D341Med (cell line): ENCODE data around the gene CYP2S1.

Experiments
- DNase-seq: peaks from one replicate; pipeline ENCODE4 v3.0.0; 2012; ENCODE audit warnings: low spot score

The CYP2S1 gene

DNA sequence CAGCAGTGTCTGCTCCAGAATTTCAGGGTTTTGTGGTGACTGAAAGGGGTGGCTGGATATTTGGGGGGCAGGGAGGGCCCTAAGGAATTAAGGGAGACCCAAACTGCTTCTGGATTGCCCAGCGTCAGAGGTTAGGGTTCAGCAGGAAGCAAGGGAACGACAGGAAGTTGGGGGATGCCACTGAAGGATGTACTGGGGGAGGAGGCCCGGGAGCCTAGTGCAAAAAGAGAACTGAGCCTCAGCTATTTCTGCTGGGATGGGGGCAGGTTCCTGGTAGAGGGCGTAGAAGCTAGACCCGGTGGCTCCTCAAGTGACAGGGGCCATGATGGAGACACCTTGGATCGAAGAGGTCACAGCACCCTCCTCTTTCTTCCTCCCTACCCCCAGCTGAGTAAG is 1.1 kb downstream of the CYP2S1 start:
- peak; percentile 12 for DNase-seq

DNA sequence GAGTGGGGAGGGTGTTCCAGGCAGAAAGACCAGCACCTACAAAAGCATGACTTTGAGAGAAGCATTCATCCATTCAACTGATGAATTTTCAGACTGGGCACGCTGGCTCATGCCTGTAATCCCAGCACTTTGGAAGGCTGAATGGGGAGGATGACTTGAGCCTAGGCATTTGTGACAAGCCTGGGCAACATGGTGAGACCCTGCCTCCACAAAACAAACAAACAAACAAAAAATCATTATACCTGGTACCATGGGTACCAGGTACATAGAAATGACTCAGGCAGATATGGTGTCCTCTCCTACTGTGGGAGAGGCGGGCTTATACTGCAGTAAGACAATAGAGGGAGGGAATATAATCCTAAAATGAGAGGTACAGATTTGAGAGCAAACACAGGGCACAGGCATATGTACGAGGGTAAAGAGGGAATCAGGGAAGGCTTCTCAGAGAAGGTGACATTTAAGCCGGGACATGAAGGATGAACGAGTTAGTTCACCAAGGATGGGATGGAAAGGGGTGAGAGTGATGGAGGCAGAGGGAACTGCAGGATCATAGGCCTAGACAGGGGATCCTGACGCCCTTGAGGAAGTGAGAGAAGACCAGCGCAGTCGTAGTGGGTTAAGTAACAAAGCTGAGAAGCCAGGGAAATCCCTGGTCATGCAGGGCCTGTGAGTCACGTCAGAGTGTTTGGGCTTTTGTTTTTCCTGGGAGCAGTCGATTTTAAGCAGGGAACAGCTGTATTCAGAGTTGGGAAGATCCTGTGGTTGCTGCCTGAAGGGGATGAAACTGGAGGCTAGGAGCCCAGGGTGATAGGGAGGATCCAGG is 2.9 kb downstream of the CYP2S1 start:
- DNase-seq = peak; percentile 17

DNA sequence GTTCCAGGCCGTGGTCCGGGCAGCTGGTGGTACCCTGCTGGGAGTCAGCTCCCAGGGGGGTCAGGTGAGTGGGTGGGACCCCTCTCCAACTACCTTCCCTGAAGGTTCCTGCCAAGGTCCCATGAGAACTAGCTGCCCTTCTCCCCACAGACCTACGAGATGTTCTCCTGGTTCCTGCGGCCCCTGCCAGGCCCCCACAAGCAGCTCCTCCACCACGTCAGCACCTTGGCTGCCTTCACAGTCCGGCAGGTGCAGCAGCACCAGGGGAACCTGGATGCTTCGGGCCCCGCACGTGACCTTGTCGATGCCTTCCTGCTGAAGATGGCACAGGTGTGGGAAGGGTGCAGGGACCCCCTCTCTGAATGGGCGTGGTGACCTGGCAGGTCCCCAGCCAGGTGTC is 5.5 kb downstream of the CYP2S1 start:
- peak; percentile 21 for DNase-seq

DNA sequence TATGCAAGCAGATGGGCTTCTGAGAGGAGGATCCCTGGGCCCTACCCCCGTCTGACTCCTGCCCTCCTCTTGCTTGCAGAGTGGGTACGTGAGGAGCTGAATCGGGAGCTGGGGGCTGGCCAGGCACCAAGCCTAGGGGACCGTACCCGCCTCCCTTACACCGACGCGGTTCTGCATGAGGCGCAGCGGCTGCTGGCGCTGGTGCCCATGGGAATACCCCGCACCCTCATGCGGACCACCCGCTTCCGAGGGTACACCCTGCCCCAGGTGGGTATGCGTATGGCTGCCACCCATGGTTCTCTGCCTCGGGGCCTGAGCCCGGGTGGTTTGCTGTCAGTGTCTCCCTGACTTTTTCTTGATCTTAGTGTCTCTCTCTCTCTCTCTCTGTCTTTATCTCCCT is 10.4 kb downstream of the CYP2S1 start:
- peak; percentile 31 for DNase-seq

DNA sequence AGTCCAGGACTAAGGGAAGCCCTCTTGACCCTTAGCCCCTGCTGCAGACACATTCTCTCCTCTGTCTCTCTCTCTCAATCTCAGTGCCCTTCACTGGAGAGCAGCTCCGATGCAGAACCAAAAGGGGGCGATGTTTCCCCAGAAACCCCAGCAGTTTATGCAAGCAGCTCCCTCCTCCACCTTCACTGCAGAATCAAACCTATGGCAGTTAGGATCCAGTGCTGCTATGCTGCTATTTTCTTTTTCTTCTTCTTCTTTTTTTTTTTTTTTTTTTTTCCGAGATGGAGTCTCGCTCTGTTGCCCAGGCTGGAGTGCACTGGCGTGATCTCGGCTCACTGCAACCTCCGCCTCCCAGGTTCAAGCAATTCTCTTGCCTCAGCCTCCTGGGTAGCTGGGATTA is 11.3 kb downstream of the CYP2S1 start:
- peak; percentile 81 for DNase-seq

DNA sequence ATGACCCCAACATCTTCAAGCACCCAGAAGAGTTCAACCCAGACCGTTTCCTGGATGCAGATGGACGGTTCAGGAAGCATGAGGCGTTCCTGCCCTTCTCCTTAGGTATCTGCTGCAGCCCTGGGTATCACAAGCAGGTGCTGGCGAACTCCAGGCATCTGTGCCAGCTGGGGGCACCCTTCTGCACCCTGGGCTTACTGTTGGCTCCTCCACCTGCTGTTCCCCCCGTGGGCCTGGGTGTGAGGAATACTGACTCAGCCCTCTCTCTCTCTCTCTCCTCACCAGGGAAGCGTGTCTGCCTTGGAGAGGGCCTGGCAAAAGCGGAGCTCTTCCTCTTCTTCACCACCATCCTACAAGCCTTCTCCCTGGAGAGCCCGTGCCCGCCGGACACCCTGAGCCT is 13.0 kb downstream of the CYP2S1 start:
- DNase-seq = peak; percentile 40

DNA sequence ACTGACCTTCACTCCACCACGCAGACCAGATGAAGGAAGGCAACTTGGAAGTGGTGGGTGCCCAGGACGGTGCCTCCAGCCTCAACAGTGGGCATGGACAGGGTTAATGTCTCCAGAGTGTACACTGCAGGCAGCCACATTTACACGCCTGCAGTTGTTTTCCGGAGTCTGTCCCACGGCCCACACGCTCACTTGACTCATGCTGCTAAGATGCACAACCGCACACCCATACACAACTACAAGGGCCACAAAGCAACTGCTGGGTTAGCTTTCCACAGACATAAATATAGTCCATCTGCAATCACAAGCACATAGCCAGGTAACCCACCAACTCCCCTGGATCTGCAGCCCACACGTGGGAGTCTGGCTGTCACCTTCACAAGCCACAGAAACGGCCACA is 13.4 kb downstream of the CYP2S1 start:
- DNase-seq = peak; percentile 4

DNA sequence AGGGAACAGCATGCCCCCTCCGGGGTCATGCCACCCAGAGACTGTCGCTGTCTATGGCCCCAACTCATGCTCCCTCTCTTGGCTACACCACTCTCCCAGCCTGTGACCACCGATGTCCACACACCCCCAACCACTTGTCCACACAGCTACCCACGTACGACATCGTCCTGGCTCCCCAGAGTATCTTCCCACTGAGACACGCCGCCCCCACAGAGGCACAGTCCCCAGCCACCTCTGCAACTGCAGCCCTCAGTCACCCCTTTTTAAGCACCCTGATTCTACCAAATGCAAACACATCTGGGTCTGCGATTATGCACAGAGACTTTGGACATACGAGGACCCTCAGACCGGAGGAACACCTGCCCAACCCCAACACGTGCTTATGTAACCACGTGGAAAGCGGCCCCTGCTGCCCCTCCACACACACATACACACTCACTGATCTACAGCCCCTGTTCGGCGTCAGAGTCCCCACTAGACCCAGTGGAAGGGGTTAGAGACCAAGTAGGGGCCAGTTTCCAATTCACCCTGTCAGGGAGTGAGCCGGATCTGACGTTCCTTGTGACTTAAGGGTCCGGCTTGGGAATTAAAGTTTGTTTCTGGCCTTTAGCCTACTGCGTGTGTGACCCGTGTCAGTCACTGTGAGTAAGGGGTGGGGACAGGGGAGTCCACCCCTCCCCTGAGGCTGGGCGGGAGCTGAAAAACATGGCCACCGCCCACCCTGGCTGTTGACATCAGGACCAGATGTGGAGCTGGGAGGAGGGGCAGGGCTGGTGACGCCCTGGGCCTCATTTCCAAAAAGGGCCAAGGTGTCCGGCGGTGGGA is 14.1 kb downstream of the CYP2S1 start:
- DNase-seq = peak; percentile 18

DNA sequence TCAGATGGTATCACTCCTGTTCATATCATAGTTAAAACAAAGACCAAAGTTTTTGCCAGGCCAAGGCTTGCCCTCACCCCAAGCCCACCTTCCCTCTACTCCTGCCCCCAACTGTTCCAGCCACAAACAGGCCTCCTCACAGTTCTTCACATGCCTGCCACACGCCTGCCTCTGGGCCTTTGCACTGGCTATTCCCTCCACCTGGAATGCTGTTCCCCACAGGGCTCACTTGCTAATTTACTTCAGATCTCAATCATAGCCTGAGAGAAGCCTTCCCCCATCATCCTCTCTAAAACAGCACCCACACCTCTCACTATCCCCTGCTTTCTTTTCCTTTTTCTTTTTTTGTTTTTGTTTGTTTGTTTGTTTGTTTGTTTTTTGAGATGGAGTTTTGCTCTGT is 21.1 kb downstream of the CYP2S1 start:
- DNase-seq = no peak

DNA sequence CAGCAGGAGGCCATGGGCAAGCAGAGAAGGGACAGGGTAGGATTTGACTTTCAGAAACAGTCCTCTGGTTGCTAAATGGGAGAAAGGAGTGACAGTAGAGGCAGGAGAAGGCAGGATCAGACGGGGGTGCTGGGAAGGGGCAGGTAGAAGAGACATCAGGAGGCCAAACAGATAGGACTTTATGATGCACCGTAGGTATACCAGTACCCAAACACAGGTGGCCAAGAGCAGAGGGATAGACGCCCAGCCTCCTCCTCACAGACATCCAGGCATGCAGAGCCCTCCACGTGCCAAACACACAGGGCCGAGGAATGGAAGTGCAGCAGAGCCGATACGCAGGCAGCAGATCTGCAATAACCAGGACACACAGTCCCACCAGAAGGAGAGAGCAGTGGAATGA is 24.7 kb downstream of the CYP2S1 start:
- DNase-seq = peak; percentile 30

DNA sequence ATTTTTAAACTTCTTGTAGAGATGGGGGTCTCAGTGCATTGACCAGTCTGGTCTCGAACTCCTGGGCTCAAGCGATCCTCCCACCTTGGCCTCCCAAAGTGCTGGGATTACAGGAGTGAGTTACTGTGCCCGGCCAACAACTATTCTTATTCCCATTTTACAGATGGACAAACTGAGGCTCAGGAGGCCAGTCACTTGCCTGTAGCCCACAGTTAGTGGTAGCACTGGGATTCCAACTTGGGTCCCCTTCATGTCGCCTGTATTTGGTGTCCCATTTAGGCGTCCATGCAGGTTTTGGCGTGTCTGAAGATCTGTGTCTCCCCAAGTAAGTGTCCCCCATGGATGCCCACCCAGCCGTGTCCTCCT is 25.2 kb downstream of the CYP2S1 start:
- no peak for DNase-seq

DNA sequence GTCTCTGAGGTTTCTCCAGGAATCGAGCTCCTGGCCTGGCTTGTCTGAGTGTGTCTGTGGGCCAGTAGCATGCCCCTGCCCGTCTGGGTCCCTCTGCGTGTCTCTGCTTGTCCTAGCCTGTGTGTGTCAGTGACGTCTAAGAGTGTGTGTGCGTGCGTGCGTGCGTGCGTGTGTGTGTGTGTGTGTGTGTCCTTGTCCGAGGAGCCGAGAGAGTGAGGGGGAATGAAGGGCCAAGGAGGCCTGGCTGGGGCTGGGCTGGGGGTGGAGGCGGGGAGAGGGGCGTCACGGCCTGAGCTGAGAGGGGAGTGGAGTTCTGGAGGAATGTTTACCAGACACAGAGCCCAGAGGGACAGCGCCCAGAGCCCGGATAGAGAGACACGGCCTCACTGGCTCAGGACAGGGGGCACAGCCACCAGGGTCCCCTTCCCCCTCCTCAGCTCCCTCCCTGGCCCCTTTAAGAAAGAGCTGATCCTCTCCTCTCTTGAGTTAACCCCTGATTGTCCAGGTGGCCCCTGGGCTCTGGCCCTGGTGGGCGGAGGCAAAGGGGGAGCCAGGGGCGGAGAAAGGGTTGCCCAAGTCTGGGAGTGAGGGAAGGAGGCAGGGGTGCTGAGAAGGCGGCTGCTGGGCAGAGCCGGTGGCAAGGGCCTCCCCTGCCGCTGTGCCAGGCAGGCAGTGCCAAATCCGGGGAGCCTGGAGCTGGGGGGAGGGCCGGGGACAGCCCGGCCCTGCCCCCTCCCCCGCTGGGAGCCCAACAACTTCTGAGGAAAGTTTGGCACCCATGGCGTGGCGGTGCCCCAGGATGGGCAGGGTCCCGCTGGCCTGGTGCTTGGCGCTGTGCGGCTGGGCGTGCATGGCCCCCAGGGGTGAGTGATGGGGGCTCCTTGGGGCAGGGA is 25.8 kb downstream of the CYP2S1 start, which contains the start of gene AXL:
Gene AXL (plus strand): TSS at position 609 of the 893 bp plus-strand sequence. CDS start 170 bp downstream, at position 779.
- peak; percentile 46 for DNase-seq

DNA sequence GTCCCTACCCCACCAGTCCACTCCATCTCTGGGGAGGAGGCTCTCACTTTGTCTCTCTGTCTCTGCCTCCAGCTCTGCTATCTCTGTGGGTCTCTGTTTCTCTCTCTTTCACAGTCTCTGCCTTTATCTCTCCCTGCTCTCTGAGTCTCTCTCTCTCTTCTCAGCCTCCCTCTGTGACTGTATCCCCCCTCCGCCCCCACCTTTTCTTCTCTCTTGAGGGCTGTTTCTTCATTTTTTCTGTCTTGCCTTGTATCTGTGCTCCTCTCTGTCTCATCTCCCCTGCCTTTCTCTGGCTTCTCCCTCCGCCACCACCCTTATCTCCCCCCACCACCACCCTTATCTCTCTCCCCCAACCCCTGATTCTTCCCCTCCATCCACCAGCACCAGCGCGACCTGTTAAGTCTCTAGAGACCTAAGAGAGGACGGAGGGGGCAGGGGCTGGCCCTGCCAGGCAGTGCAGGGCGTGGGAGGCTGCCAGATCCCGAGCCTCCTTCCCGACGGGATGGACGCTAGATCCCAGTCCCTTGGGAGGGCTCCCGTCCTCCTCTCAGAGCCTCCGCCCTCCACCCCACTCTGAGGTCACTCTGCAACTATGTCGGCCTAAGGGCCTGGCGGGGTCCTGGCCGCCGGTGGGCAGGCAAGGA is 27.0 kb downstream of the CYP2S1 start:
- peak; percentile 46 for DNase-seq

DNA sequence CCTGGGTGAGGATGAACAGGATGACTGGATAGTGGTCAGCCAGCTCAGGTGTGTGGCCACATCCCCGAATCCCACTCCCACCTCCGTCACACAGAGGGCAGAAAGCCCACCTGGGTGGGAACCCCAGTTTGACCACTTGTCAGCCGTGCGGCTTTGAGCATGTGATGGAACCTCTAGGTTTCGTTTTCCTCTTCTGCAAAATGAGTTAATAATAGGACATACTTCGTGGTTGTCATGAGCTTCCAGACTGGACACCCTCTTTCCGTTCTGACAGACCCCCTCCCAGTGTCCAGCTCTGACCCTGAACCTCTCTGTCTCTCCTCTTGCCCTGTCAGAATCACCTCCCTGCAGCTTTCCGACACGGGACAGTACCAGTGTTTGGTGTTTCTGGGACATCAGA is 27.8 kb downstream of the CYP2S1 start:
- DNase-seq = peak; percentile 30

DNA sequence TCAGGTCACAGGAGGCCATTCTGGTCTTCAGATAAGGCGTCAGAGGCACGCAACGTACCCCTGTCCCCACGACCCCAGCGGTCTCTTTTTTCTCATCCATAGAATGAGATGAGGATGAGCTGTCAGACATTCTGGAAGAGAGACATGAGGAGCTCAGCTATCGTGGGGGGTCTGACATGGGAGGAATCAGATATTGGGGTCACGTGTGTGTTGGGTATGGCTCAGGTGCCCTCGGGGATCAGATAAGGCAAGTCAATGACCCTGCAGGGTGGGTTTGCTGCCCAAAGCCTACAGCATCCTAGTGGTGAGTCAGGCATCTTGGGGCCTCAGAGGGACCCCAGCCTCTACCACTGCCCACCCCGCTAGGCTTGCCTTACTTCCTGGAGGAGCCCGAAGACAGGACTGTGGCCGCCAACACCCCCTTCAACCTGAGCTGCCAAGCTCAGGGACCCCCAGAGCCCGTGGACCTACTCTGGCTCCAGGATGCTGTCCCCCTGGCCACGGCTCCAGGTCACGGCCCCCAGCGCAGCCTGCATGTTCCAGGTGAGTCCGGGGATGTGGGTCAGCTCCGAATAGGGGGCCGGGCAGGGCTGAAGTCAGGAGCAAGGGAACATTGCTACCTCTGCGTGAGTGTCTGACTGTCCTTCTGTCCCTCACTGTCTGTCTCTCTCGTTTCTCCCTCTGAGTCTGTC is 28.6 kb downstream of the CYP2S1 start:
- DNase-seq = peak; percentile 32

DNA sequence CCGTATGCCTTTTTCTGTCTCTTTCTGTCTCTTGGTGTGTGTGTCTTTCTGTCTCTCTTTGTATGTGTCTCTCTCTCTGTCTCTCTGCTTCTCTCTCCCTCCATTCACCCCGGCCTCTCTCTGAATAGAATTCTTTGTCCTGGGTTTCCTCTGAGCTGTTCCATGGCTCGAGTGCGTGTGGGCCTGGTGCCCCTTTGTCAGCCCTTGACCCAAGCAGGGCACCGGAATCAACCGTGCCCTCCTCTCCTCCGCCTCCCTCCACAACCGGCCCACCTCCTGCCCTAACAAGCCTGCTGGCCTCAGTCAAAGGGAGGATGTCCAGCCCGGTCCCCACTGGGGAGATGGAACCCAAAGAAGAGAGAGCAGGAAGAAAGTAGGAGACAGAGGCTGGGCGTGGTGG is 29.2 kb downstream of the CYP2S1 start:
- no peak for DNase-seq

DNA sequence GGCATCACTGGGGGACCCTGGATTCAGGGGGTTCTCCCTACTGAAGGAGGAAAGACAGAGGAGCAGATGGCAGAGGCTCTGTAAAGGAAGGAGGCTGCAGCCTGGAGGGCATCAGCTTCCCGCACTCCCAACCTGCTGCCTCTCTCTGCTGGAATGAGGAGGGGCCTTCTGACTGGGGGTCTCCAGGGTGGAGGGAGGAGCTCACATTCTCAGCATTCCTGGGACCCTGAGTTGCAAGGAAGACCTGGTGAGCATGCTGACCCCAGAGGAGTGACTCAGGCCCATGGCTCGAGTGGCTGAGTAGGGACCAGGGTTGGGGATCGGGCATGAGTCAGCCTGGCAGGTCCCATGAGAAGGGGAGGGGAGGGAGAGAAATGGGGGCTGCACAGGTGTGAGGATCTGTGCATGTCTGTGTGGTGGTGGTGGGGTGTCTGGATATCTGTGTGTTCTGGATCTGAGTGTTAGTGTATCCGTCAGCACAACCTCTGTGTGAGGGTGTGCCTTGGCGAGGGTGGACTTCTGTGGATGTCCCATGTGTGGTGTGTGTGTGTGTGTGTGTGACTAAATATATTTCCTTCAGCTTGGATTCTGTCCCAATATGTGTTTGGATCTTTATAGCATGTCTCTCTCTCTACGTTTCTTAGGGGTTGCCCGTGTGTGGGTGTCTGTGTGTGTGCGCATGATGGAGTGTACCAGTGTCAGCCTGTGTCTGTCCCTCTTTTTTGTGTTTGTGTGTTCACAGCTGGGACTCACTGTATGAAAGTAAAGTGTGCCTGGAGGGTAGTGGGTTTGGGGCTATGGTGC is 30.6 kb downstream of the CYP2S1 start:
- DNase-seq = peak; percentile 31

DNA sequence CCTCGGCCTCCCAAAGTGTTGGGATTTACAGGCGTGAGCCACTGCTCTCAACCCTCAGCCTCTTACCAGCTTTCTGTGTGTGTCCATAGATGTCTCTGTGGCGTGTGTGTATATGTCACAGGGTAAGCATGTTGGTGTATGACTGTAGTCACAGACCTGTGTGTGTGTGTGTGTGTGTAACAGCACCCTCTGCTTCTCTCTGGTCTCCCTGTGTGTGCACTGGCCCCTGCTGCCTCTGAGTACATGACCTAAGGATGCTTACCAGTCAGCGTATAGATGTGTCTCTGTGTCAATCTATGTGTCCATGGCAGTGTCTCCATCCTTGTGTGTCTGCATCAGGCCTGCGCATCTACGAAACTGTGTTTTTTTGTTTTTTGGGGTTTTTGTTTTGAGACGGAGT is 31.6 kb downstream of the CYP2S1 start:
- no peak for DNase-seq

DNA sequence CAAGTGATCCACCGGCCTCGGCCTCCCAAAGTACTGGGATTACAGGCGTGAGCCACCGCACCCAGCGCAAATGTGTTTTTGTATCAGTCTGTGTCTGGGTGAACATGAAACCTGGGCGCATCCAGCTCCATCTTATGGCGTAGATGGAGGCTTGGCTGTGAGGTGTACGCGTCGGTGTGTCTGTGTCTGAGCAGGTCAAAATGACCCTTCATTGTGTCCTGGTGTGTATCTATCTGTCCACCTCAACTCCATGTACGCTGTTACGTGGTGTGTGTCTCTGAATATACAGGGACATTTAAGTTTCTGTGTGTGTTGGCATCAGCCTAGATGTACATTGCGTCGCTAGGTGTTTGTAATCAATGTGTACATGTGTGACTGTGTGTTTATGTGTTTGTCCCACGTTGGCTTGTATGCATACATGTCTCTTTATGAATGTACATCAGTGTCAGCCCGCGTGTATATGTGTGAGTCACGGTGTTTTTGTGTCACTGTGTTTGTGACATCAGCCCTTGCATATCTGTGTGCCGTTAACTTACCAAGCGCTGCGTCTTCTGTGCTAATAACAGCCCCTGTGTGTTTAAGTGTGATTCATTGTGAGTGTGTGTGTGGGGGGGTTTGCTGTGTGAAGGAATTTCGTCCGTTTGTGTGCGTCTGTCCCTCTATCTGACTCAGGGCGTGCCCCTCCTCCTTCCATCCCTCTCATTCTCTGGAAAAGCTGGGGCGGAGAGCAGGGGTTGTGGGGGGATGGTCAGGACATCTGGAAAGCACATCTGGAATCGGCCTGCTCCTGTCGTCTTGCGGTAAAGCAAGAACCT is 32.4 kb downstream of the CYP2S1 start:
- no peak for DNase-seq
